ENCODE data around the gene MICU1.

DNA sequence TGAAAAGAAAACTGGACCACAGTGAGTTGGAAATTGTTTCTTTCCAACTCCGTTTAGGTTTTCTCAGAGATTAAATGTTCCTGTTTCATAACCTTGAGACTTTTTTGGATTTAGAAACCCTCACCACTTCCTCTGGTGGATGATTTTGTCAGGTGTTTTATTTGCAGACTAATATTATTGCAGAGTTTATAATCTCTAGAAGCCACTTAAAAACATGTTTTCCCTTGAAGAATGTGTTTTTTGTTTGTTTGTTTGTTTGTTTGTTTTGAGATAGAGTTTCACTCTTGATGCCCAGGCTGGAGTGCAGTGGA, 520 bp upstream of the MICU1 start:
- TF ChIP-seq, protein P1, sequence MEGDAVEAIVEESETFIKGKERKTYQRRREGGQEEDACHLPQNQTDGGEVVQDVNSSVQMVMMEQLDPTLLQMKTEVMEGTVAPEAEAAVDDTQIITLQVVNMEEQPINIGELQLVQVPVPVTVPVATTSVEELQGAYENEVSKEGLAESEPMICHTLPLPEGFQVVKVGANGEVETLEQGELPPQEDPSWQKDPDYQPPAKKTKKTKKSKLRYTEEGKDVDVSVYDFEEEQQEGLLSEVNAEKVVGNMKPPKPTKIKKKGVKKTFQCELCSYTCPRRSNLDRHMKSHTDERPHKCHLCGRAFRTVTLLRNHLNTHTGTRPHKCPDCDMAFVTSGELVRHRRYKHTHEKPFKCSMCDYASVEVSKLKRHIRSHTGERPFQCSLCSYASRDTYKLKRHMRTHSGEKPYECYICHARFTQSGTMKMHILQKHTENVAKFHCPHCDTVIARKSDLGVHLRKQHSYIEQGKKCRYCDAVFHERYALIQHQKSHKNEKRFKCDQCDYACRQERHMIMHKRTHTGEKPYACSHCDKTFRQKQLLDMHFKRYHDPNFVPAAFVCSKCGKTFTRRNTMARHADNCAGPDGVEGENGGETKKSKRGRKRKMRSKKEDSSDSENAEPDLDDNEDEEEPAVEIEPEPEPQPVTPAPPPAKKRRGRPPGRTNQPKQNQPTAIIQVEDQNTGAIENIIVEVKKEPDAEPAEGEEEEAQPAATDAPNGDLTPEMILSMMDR (IDR thresholded peaks at IDR 0.05): peak in 1 of 4 experiments; percentile 4
- TF ChIP-seq POLR2A (IDR thresholded peaks at IDR 0.05): no peak
